GM12892 (cell line): Measurements from ENCODE around the gene RFX4.
"Not testable (repeated sequence)": the region's sequence is repeated elsewhere in the genome, so short reads cannot be mapped to it uniquely, and the experiment has no call there.

Source experiments
- POLR2A ChIP-seq: IDR thresholded peaks from 2 replicates; pipeline ENCODE4 v1.6.1; 2011; ENCODE audit warnings: low read depth, low read length, control low read depth
- POLR2AphosphoS5 ChIP-seq: IDR thresholded peaks from 2 replicates; pipeline ENCODE4 v1.6.1; 2011; ENCODE audit warnings: low read depth, low read length, control low read depth

- TF ChIP-seq POLR2A, POLR2AphosphoS5: not testable (repeated sequence)
Observed at GRCh38 chr12:106692033-106692432, 109.2 kb downstream of the RFX4 start.
